Head of caudate nucleus (tissue), 42 donors: ENCODE data around the gene PDLIM7.

Source experiments
- DNase-seq, 42 donors: peaks; one replicate each; pipeline versions ENCODE4 v3.0.0 to v3.0.0-alpha.2; 2020 to 2021; ENCODE audit warnings: mixed read lengths in 7 of 42
- intact Hi-C: fragments of 100-400 bp; cut with DNase I; formaldehyde crosslinking; loops from one replicate; pipeline ENCODE4 v1.15.0; 2022

The PDLIM7 gene

GRCh38 chr5:177526191-177526590 lies 28.8 kb upstream of the PDLIM7 start:
- intact Hi-C loops = no loop called here
- no peak for DNase-seq

GRCh38 chr5:177524941-177525655 lies 27.7 kb upstream of the PDLIM7 start:
- intact Hi-C loops = no loop called here
- peak in 5 of 42 donors; percentile 25 to 44 (median 33) for DNase-seq

DNA sequence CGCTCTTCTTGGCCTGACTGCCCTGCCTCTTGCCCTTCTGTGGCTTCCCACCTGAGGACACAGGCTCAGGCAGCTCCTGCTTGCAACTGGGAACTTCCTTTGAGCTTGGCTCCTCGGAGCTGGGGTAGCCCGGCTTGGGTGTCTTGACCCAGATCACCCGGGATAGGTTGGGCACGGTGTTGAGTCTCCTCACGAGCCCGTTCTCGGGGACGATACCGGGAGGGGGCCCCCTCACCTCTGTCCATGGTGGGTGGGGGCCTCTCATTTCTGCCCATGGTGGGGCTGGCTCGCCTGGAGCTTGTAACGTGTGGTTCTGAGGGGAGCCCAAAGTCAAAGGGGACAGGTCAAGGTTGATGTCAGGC lies 27.1 kb upstream of the PDLIM7 start:
- intact Hi-C loops = no loop called here
- DNase-seq = no peak

DNA sequence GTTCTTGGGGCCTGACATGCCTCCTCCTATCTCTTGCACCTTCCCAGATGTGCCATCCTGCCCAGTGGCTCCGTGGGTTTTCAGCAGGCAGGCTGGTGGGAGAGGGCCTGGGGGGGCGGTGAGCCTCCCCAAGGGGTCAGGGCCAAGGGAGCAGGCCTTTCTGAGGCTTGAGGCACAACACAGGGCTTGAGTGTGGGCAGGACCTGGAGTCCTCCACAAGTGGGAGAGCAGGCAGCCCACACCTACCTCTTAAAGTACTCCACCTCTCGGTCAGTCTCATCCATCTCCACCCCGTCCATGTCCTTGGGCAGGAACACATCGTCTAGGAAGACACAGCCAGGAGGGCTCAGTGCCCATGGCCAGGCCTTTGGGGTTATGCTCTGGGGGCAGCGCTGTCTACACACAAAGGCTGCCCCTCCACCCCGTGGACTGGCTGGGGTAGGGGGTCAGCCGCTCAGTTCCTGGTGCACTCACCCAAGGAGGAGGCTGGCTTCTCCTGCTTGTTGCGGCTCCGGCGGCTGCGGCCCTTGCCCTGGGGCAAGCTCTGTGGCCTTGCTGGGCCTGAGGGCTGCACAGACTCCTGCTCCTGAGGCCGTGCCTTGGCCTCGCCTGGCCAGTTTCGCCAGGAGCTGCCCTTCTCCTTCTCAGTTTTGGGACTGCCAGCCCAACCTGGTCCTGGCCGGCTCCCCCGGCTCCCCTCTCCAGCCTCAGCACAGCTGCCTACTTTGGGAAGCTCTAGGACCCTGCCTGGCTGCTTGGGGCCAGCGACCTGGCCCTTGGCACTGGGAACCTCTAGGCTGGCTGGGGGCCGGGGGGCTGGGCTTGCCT lies 26.5 kb upstream of the PDLIM7 start:
- no peak for DNase-seq
- intact Hi-C loops = no loop called here

DNA sequence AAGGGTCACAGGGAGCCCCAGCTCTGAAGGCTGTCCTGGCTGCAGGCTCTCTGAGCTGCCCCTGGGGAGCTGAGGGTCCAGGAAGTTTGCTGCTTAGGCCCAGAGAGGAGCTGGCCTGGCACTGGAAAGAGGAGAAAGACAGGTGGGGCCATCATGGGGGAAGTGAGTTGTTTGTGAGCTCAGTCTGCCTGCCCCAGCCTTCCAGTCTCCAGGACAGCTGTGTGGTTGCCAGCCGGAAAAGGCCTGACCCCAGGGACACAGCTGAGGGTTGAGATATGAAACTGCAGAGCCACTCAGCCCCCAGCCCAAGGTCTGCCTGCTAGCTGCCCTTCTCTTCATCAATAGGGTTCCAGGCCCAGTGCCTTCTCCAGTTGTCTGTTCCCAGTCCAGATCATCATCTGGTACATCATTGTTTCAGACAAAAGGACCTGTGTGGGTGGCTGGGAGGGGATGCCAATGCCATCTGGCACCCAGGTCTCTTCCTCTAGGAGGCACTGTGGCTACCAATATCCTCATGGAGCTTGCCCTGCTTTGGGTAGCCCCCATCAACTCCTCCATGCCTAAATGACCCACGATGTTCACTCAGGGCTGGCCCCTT lies 23.6 kb upstream of the PDLIM7 start:
- intact Hi-C loops = no loop called here
- DNase-seq = peak in 1 of 42 donors; percentile 34

DNA sequence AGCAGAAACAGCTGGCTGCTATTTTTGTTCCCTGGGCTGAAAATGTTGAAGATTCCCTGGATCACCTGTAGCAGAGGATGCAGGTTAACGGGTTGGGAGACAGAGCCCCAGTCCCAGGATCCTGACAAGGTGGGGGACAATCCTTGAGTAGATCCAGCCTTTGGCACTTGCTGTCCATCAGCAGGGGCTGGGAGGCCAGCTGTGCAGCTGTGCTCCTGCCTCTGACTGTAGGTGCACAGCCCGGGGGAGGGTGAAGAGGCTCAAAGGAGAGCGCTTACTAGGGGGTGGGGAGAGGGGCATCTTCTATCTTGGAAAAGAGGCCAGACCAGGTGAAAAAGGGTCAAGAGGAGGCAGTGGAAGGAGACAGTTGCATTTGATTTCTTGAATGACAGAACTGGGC lies 22.9 kb upstream of the PDLIM7 start:
- intact Hi-C loops = no loop called here
- no peak for DNase-seq

DNA sequence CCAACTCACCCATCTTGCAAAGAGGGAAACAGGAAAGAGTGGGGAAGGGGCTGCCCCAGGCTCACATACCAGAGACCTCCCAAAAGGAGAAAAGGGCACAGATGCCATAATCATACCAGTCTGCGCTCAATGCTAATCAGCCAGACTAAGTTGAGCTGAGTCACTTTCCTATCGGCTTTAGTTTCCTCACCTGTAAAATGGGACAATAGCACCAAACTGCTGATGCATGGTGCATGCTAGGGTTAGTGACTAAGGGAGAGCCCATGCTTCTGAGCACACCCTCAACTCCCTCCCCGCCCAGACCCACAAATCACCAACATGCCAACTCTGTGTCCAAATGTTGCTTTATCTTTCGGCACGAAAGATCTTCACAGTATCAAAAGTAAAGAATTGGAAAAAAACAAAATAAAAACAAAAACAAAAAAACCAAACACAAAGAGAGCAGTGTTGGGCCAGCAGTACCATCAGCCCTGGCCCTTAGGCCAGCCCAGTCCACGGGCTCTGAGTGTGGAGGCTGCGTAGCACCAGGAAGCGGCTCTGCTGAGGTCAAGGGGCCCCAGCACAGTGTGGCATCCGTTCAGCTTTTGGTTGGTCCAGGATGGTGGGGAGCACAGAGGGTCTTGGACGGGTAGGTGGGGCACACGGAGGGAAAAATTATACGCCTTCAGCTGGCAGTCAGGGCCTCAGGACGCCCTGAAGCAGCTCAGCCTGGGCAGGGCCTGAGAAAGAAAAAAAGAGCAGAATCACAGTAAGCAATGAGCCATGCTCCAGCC lies 22.2 kb upstream of the PDLIM7 start:
- DNase-seq = no peak
- intact Hi-C loops = loop anchor here (5.0 kb wide), 1 partner anchor 92 kb away; the partner anchor contains the start of gene GRK6

DNA sequence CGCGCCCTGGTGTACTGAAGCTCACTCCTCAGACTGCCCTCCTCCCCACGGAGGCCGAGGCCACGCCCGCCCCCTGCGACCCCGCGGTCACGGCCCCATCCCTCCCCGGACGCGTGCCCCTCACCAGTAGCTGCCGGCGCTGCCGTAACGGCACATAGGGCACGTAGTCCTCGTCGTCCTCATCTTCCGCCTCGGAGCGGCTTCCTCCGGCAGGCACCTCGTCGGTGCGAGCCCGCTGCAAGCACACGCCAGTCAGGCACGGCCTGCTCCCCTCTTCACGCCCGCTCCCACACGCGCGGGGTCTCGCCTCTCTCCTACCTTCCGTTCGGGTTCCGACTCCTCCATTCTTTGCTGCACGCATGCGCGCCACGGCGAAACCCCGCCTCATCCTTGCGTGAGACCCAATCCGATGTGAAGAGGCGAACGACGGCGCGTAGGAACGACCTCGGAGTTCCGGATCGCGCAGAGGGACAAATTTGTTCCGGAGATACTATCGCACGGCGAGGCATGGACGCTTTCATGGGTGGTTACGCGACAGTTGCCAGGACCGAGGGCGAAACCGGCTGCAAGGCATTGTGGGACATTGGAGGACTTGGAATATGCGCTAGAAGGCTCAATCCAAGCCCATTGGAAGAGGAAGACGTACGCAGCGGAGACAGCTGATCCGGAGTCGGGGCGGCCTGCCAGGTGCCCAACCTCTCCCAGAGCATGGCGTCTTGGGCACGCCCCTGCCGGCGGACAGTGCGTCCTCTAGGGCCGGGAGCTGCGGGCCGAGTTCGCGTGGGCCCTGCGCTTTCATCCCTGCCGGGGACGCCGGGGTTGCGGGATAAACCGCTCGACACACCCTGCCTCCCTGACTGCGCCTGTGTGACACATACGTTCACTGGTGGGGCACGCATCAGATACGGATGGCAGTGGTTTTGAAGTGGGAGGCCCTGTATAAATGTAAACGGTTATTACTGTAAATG lies 19.5 kb upstream of the PDLIM7 start, which contains the start of gene DDX41:
Gene DDX41 (minus strand): TSS at position 361 of the 968 bp plus-strand sequence. CDS start 16 bp downstream, at position 345.
- intact Hi-C loops = loop anchor here (2.0 to 5.0 kb wide), 2 partner anchors 38 to 90 kb away; partner anchors contain the start of genes FAM193B and GRK6
- DNase-seq = peak; percentile 93 to 99 (median 97)

- DNase-seq = no peak
- intact Hi-C loops = loop anchor here (5.0 kb wide), 1 partner anchor 88 kb away; the partner anchor contains the start of gene GRK6
Observed at GRCh38 chr5:177515580-177515979, 18.2 kb upstream of the PDLIM7 start.

DNA sequence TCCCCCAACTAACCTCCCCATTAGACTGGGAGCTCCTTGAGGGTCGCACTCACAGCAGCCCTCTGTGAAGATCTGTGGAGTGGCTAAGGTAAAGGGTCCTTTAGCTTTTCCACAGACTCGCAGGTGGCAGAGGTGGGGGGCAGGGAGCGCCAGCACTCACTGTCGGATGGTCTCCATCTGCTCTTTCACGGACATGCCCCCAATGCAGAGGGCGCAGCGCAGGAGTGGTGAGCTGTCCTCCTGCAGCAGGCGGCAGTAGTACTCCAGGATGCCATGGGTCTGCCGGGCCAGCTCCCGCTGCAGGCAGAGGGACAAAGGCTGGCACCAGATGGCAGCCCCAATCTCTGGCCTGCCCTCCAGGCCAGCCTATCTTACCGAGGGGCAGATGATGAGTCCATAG lies 17.1 kb upstream of the PDLIM7 start:
- DNase-seq = no peak
- intact Hi-C loops = no loop called here

- intact Hi-C loops = no loop called here
- no peak for DNase-seq
Observed at GRCh38 chr5:177513500-177513899, 16.1 kb upstream of the PDLIM7 start.

DNA sequence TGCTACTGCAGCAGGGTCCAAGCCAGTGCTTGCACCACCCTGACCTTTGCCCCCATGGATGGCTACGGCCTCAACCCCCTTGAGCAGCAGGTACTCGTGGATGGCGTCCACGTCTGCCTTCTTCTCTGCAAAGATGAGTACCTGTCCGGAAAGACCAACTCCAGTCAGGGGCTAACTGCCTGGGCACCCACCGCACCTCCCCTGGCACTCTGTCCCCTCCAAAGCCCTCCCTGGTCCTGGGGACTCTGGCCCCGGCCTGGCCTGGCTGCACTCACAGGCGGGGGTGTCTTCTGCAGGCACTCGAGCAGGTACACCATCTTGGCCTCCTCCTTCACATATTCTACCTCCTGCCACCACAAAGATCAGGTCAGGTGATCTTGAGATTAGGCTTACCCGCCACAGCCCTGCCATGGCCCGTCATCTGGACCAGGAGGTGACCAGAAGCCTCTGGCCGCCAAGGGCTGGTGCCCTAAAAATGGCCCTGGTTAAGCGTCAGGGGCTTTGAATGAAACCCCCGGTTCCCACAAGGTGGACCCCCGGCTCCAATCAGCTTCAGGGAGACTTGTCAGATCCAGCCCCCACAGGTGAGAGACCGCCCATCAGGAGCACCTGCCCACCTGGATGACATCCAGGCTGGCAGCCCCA lies 15.5 kb upstream of the PDLIM7 start:
- DNase-seq = no peak
- intact Hi-C loops = no loop called here

DNA sequence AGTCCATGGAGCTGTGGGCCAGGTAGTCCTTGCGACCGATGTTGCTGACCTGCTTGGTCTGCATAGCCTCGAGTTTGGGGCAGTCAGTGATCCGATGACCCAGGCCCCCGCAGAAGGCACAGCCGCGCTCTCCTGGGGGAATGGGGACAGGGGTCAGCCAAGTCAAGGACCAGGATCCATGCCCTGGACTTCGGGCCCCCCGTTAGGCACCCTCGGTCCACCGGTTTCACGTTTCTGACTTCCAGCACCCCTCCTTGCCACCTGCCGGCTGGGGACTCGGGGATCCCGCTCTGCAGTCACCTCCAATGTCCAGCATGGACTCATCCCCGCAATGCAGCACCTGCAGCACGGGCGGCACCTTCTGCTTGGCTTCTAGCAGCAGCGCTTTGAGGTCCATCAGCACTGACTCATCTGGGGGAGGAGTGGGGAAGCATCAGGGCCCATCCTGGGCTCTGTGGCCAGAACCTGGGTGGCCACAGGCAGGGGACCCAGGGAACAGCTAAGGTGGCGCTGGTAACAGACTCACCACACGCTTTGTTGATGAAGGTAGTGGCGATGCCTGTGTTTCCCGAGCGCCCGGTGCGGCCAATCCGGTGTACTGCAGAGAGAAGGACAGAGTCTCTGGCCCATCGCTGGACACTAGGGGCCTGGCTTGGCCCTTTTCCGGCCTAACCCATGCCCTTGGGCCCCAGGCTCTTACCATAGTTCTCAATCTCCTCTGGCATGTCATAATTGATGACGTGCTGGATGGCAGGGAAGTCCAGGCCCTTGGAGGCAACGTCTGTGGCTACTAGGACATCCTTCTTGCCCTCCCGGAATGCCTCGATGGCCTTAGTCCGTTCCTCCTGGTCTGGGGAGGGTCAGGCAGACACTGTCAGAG lies 14.6 kb upstream of the PDLIM7 start:
- no peak for DNase-seq
- intact Hi-C loops = no loop called here

- DNase-seq = no peak
- intact Hi-C loops = no loop called here
Observed at GRCh38 chr5:177511181-177511580, 13.8 kb upstream of the PDLIM7 start.

DNA sequence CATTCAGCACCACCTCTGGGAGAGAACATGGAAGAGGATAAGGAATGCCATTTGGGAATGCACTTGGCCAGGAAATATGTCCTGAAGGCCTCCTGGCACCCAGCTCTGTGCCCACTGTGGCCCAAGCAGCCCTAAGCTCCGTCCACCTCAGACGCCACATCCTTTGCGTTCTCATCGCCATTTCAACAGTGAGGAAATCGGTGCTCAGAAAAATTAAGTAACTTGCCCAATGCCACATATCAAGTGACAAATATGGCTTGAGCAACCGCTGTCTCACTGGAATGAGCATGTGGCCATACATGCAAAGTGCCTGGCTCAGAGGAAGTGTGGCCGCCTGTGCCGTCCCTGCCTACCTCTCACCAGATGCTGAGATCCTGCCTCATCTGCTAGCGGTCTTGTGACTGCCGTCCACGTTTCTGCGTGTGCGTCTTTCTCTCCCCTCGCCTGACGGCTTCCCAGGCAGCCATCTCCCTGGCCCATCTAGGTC lies 13.2 kb upstream of the PDLIM7 start:
- peak in 1 of 42 donors; percentile 53 for DNase-seq
- intact Hi-C loops = no loop called here

GRCh38 chr5:177509991-177510566 lies 12.7 kb upstream of the PDLIM7 start:
- no peak for DNase-seq
- intact Hi-C loops = no loop called here
